GM12891 (cell line): ENCODE measurements around the gene MAPK1.

Source experiments
- POLR2A ChIP-seq: IDR thresholded peaks from 2 replicates; pipeline ENCODE4 v1.6.1; 2011; ENCODE audit warnings: low read depth, low read length, control low read depth
- POLR2AphosphoS5 ChIP-seq: IDR thresholded peaks from 2 replicates; pipeline ENCODE4 v1.6.1; 2011; ENCODE audit warnings: low read depth, low read length, control low read depth

- no peak for TF ChIP-seq POLR2A
- no peak for TF ChIP-seq POLR2AphosphoS5
Observed at GRCh38 chr22:21710156-21710555, 157.3 kb downstream of the MAPK1 start.
